ENCODE results near the gene PXMP4.

PXMP4 gene

GRCh38 chr20:33725607-33726264, 5.6 kb upstream of the PXMP4 start:
- H3K4me1 ChIP-seq (ENCODE audit: control insufficient read depth, insufficient read depth, low read length): no peaks in the 10 kb centered on the region
- no peaks in the 10 kb centered on the region for H3K36me3 ChIP-seq (ENCODE audit: control insufficient read depth in 2 of 2, insufficient read depth in 1 of 2, low read length in 2 of 2)
- peak; percentile 30; the same call in 1 of the 2 replicates for TF ChIP-seq ZNF394 (tag by site-specific recombination; IDR thresholded peaks at IDR 0.05; ENCODE audit: borderline replicate concordance)
- TF ChIP-seq ZNF341 (tag by site-specific recombination; IDR thresholded peaks at IDR 0.05; ENCODE audit: low read depth): no peak
- 0 out of 2 replicates have a peak, but pooled peaks have one; percentile 11 for TF ChIP-seq SP7 (tag by site-specific recombination; IDR thresholded peaks at IDR 0.05)
- no peak for TF ChIP-seq PATZ1 (tag by site-specific recombination; IDR thresholded peaks at IDR 0.05)
- TF ChIP-seq ZNF626 (tag by site-specific recombination; IDR thresholded peaks at IDR 0.05): no peak
- no peak for TF ChIP-seq PRDM6 (tag by site-specific recombination; IDR thresholded peaks at IDR 0.05)
- no peak for TF ChIP-seq GLIS2 (tag by site-specific recombination; IDR thresholded peaks at IDR 0.05)
- no peak for TF ChIP-seq YY2 (tag by site-specific recombination; IDR thresholded peaks at IDR 0.05)
- TF ChIP-seq SCRT2 (tag by site-specific recombination; IDR thresholded peaks at IDR 0.05): no peak
- TF ChIP-seq ZNF132 (tag by site-specific recombination; IDR thresholded peaks at IDR 0.05; ENCODE audit: borderline replicate concordance): no peak
- no peak for TF ChIP-seq ZNF501 (tag by site-specific recombination; IDR thresholded peaks at IDR 0.05)
- TF ChIP-seq ZNF600 (tag by site-specific recombination; IDR thresholded peaks at IDR 0.05): peak; percentile 61; the same call in 1 of the 2 replicates
- TF ChIP-seq ZSCAN5A (tag by site-specific recombination; IDR thresholded peaks at IDR 0.05): no peak
- no peak for TF ChIP-seq ZNF530 (tag by site-specific recombination; IDR thresholded peaks at IDR 0.05; ENCODE audit: low read depth)
- no peak for TF ChIP-seq ZNF449 (tag by site-specific recombination; IDR thresholded peaks at IDR 0.05)
- TF ChIP-seq ZSCAN30 (tag by site-specific recombination; IDR thresholded peaks at IDR 0.05): no peak
- POLR2A ChIA-PET: no interaction called here
- H3K27ac ChIP-seq (ENCODE audit: extremely low read depth, low read depth, low read length): no peak overlapping the region
- H3K9me3 ChIP-seq (ENCODE audit: control insufficient read depth, insufficient read depth, low read depth, low read length): no peaks in the 10 kb centered on the region
- H3K4me3 ChIP-seq (ENCODE audit: low read depth, low read length): no peak overlapping the region
- CTCF ChIA-PET: interaction anchor here (1.0 kb wide), 1 partner anchor 72 kb away, joined by 4 read pairs; no protein-coding TSS in a partner anchor

GRCh38 chr20:33724439-33725094, 4.5 kb upstream of the PXMP4 start:
- no peaks in the 10 kb centered on the region for H3K9me3 ChIP-seq (ENCODE audit: control insufficient read depth, insufficient read depth, low read depth, low read length)
- ChIA-PET CTCF (interaction anchor here (1.0 kb wide), 1 partner anchor 71 kb away, joined by 4 read pairs; no protein-coding TSS in a partner anchor), POLR2A (no interaction called here)
- no peaks in the 10 kb centered on the region for H3K4me1 ChIP-seq (ENCODE audit: control insufficient read depth, insufficient read depth, low read length)
- TF ChIP-seq ZNF639 (tag by site-specific recombination; IDR thresholded peaks at IDR 0.05) (no peak), ZNF362 (tag by site-specific recombination; IDR thresholded peaks at IDR 0.05) (no peak), ZNF37A (tag by site-specific recombination; IDR thresholded peaks at IDR 0.05) (no peak), YY1 (tag by site-specific recombination; IDR thresholded peaks at IDR 0.05) (no peak)
- no peaks in the 10 kb centered on the region for H3K36me3 ChIP-seq (ENCODE audit: control insufficient read depth in 2 of 2, insufficient read depth in 1 of 2, low read length in 2 of 2)
- no peak overlapping the region for H3K4me3 ChIP-seq (ENCODE audit: low read depth, low read length)
- no peak overlapping the region for H3K27ac ChIP-seq (ENCODE audit: extremely low read depth, low read depth, low read length)

All from HEK293 (cell line).